HG03432 (cell line): Measurements from ENCODE around the gene BCL2.

Experiments
- ATAC-seq: cut with Tn5 transposase; IDR thresholded peaks from one replicate; pipeline ENCODE4 v1.9.1; 2021; ENCODE audit warnings: mild to moderate bottlenecking, moderate library complexity; ENCODE audit not compliant: unreplicated experiment

BCL2 gene

DNA sequence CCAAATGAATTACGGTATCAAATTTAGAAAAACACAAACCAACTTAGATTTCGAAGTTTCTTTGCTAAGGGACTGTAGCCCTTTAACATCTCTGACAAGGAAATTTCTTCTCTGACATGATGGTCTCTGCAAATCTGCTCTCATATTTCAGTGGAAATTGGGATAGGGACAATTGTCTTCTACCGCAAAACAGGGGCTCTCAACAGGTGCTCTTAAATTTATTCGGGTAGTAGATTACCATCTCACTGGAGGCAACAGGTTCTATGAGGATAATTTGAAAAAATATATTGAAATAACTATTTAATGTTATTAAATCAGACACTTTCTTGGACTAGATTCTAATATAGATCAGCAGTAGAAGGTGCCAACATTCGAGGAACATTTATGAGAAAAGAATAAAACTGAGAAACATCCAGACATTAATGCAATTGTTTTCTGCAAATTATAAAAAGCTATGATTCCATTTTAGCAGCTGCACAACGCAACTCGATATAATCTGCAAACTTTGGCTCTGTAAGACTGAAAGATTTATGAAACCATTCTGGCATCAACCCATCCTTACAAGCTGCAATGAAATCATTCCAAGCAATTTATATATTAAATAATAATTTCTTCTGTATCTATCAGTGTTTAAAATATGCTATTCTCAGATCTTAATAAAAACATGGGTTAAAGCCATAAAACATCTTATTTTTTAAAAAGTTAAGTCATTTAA, 10.0 kb upstream of the BCL2 start:
- no peak for ATAC-seq

DNA sequence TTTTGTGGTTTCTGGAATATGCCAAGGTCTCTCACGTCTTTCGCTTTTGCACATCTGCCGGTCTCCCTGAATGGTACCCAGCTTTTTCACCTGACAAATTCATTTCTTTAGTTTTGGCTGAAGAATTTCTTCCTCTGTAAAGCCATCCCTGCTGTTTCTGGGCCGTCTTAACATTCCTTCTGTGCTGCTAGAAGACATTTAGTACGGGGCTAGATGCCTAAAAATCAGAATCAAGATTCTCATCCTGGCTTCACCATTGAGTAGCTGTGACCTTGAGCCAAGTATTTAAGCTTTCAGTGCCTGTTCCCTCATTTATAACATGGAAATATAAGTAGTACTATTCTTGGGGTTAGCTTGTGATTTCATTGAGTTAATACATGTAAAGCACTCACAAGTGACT, 6.4 kb upstream of the BCL2 start:
- no peak for ATAC-seq

DNA sequence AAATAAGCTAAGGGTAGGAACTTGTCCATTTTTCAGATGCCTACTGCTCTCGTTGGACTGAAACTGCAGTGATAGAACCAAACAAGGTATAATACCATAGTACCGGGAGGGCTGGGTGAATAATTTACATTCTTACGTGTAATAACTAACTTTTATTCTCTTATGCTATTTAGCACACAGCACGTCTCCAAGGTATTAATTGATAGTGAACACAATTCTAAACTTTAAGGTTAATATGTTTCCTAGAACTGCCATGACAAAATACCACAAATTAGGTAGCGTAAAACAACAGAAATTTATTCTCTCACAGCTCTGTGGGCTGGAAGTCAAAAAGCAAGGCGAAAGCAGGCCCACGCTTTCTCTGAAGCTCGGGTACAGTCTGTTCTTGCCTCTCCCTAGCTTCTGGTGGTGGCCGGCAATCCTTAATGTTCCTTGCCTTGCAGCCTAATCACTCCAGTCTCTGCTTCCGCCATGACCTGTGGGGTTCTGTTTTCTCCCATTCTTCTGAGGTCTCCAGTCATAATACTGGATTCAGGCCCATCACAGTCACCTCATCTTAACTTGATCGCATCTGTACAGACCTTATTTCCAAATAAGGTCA, 5.6 kb upstream of the BCL2 start:
- no peak for ATAC-seq

DNA sequence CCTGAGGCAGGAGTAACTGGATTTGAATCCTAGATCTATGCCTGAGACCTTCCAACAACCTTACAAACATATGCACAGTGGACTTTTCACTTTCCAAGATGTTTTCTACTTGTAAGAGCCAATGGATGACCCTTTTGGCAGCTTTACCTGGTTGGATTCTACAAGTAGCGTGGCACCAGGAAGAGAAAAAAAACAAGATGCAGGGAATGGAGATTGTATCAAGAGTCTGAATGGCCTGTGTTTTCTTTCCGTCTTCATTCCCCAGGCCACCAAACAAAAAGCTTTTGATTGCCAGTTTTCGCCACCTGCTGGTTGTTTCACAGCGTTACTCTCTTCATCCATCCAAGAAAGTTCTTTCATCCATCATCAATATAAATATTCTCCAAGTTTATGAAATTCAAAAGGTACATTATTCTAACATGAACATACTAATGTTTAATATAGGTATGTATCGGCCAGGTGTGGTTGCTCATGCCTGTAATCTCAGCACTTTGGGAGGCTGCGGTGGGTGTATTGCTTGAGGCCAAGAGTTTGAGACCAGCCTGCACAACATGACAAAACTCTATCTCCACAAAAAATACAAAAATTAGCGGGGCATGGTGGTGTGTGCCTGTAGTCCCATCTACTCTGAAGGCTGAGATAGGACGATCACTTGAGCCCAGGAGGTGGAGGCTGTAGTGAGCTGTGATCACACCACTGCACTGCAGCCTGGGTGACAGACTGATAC, 3.5 kb upstream of the BCL2 start:
- ATAC-seq = no peak

DNA sequence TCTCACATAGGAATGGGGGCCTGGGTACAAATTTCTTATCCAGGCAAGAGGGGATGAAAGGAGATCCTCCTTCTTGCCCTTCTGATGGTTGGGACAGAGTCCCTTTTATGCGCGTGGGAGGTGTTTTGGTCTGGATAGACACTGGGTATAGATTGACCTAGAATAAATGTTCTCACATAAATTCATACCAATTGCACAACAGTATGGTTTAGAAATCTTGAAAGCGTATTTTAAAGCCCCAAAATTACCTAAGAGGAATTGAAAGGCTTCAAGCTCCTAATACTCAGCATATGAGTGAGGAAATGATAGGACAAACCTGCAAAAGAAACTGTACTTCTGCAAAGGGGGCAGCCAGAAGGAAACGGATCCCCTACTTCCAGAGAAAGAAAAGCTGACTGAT, 2.6 kb upstream of the BCL2 start:
- no peak for ATAC-seq

DNA sequence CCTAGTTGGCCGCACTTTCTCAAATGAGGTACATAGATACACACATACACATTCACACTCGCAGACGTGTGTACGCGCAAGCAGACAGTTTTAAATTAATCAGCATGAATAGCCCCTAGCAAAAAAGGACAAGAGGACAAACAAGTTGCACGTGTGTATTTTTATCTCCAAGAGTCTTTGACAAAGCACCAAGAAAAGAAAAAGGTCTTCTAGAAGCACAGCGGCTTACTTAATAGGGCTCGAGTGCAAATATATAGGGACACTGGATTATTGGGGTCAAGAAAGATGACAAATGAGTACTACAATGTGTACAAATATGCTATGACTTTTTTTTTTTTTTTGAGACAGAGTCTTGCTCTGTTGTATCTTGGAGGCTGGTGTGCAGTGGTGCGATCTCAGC, 1.7 kb upstream of the BCL2 start:
- ATAC-seq = no peak

DNA sequence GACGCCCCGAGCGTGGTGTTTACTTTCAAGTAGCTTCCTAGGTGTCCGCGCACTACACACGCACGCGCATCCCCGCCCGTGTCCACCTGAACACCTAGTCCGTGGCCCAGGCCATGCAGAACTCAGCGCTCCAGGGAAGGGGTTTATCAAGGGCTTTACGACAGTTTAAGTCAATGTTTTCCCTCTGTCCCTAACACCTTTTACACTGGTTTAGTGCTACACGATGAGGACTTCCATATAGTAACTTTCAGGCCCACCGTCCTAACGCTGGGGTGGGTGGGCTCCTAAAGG, 1.4 kb upstream of the BCL2 start:
- ATAC-seq = no peak

DNA sequence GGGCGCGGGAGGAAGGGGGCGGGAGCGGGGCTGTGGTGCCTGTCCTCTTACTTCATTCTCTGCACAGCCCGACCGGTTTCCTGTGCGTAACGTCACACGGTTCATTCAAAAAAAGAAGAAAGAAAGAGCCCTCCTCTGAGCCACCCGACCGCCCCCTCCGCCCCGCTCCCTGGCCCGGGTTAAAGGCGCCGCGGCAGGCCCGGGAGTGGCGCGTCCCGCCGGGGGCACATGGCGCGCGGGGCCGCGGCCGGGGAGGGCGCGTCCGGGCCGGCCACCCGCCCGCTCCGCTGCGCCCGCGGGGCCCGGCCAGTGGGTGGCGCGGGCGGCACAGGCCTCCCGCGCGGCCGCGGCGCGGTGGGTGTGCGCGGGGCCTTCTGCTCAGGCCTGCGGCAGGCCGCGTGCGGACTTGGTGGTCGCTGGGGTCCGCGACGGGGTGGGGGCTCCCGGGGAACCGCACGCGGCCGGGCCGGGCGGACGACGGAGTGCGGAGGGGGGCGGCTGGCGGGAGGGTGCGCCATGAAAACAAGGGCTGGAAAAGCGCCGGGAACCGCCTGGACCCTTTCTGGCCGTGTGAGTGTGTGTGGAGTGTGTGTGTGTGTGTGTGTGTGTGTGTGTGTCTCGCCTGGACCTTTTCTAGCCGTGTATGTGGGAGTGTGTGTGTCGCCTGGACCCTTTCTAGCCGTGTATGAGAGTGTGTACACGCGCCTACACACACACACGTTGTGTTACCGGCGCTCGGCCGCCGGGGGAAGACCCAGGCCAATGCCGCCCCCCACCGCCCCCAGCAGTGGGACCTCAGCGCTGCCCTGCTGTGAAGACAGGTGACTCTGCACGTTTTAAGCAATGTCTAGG, 780 bp upstream of the BCL2 start:
- peak; percentile 58 for ATAC-seq

DNA sequence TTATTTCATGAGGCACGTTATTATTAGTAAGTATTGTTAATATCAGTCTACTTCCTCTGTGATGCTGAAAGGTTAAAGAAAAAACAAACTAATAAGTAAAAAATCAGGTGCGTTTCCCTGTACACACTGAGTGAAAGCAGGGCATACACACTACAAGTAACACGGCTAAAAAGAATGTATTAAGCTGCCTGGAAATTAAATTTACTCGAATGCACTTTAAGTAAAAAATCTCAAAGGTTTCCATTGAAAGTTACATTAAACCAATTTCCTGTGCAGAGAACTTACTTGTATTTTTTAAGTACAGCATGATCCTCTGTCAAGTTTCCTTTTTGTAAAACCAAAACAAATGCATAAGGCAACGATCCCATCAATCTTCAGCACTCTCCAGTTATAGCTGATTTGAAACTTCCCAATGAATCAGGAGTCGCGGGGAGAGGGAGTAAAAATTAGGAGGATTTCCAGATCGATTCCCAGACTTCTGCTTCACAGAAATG, 633 bp downstream of the BCL2 start:
- ATAC-seq = no peak

DNA sequence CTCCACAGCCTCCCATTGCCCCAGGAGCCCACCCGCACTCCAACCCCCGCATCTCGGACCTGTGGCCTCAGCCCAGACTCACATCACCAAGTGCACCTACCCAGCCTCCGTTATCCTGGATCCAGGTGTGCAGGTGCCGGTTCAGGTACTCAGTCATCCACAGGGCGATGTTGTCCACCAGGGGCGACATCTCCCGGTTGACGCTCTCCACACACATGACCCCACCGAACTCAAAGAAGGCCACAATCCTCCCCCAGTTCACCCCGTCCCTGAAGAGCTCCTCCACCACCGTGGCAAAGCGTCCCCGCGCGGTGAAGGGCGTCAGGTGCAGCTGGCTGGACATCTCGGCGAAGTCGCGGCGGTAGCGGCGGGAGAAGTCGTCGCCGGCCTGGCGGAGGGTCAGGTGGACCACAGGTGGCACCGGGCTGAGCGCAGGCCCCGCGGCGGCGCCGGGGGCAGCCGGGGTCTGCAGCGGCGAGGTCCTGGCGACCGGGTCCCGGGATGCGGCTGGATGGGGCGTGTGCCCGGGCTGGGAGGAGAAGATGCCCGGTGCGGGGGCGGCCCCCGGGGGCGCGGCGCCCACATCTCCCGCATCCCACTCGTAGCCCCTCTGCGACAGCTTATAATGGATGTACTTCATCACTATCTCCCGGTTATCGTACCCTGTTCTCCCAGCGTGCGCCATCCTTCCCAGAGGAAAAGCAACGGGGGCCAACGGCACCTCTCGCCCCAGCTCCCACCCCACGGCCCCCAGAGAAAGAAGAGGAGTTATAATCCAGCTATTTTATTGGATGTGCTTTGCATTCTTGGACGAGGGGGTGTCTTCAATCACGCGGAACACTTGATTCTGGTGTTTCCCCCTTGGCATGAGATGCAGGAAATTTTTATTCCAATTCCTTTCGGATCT, 1.3 kb downstream of the BCL2 start:
- peak; percentile 53 for ATAC-seq

DNA sequence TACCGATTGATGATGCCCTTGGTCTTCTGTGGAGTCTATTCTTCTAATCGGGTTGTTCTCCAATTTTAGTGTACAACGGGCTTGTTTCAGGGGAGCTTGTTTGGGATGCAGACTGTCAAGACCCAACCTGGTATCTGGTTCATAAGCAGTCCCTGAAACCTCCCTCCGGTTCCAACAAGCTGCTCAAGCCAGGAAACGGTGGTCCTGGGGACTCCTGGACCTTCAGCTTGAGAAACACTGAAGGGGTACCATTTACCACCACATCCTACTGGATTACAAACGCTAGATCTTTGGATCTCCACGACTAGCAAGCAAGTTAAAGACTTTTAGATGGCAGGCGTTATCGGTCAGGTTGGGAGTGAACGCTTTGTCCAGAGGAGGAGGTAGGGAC, 2.0 kb downstream of the BCL2 start:
- no peak for ATAC-seq

DNA sequence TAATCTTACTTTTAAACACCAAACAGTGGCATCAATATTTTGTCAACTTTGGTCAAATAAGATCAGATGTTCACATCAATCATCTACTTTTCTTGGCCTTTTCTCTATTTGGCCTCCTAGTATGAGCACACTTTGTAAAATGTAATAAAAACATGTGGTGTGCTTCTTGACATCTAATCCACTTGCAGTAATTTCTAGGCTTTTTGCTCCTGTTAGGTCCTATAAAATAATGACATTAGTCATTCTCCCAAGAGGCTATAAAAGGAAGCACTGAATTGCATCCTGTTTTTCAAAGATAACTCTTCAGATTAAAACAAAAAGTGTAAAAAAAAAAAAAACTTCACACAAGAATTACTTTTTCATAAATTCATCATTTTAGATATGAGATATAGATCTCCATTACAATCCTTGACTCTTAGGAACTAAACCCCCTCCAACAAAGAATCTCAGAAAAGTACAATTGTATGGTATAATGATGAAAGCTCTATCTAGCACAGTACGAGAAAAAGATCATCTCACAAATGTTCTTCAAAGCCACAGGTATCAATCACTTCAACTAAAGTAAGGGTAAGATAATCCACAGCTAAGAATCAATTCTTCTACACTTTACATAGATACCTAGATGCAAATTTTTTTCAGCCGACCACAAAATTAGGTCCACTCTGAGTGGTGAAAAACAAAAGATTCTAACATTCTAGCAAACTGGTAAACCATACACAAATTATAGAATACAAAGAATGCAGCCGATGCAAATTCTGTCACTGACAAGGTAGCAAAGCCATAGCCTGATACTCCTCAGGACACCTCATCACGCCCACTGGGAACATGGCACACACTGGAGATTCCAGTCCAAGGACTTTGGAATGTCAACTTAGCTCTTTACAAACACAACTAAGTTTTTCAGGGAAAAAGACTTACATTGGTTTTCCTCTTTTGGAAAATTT, 2.7 kb downstream of the BCL2 start:
- no peak for ATAC-seq

DNA sequence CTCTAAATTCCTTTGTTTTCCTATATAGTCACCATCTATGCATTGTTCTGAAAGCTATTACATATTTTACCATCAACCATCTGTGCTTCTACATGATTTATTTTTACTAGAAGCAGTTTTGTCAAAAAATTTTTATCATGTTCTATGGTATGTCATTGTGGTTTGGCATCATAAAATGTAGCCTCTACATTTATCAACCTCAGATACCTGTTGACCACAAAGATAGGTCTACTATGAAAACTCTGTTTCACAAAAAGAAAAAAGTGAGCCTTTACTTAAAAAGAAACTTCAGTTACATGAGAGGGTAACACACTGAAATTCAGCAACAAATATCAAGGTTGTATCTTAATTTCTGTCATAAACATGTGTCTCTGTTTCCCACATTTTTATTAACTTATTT, 3.7 kb downstream of the BCL2 start:
- no peak for ATAC-seq

DNA sequence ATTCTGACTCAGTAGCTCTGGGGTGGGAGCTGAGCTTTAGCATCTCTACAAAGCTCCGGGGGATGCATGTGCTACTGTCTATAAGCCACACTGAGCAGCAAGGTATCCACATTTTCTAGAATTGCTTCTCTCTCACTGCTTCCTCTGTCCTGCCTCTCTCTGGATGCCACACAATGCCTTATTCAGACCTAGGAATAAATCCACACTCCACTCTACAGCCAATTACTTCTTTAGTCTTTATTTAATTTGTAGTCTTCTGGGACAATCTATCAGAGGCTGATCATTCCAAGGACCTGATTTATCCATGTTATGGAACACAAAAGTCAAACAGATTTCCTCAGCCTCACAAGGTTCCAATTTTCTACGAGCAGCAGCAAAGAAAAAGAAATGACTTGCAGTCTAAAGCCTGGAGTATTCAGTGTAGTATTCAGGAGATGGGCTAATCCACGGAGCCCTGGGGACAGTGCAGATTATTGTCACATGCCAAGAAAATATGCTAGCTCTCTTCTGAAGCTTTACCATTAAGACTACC, 4.4 kb downstream of the BCL2 start:
- ATAC-seq = no peak

DNA sequence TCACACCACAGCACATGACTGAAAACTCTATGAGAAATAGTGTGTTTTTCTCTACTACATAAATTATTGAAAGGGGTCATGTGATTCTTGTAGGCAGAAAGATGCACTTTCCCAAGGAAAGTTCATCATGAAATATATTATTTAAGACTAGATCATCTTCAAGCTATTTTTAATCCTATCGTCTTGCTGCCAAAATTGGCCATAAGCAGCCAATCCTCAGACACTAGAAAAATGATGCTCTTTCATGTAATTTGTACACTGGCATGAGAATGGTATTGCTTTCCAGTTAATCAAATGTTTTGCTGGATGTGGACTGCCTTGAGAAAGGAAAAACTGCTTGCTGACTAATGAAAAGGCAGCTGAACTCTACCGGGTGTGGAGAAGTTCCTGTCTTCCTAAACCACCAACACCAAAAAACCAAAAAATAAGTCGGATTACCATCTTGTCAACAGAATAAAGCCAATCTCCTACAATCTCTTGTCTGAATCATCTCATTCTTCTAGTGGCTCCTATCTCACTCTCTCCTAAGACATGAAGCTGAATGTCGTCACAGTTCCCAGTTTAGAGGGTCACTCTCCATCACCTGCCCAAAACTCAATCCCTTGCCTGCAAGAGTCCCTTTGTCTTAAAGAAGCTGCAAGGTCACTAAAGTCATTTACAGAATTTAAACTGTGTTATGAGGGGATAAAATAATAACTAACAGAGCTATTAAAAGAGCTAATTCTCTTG, 5.3 kb downstream of the BCL2 start:
- ATAC-seq = no peak

DNA sequence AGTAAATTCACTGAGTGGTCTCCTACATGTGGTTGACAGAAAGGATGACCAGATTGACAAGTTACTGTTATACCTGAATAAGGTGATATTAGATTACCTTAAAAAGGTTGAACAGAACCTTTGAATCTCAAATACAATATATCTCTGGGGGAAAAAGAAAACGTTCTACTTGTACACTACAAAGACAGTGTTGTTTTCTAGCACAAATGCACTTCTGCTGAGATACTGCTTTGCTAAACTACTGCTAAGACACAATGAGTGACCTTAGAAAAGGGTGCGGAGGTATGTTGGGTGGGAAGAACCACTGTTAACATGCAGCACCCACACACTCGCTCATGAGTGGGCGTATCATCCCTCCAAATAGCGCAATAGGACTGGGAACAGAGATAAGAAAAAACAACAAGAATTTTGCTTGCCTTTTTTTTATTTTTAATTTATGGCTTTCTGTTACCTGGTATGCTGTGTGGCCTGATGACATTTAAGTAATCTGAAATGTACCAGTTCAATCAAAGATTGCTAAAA, 6.1 kb downstream of the BCL2 start:
- ATAC-seq = no peak

DNA sequence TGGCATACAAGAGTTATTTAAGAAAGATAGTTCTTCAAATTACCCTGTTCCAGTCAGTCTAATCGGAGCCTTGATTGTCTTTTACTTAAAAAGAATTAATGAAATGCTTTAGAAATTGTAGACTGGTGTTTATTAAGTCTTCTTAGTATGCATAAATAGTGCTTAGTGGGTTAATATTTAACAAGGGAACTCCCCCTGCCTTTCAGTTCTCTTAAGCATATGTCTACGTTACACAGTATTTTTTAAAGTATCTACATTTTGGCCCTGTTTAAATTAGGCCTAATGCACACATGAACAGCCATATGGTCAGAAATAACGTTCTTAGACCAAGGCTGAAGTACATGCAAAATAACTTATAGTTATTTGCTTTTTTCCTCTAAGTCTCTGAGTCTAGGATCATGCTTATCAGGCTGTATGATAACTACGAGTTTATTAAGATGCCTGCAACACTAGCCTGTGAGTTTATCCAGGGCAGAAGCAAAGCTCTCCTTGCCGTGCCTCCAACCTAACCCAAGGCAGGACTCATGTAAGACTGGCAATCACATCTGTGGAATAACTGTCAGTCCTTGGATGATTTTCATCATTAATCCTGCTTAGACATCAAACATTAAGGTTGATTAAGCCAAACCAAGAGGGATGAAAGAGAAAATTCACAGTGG, 6.7 kb downstream of the BCL2 start:
- peak; percentile 34 for ATAC-seq

DNA sequence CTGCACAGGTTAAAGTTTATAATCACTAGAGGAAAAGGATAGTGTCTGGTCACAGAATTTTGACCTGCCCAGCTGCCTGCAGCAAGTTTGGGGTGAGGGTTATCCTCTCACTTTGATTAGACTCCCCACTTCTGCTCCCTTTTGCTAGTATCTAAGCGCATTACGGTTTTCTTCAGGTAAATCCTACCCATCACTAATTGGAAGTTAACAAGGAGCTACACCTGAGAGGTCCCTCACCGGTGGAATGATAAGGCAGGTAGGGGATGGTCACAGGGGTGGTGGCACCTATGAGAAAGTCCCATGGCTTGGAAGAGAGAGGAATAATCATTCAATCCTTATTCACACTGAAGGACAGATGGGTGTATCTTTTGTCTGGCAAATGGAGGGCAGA, 7.6 kb downstream of the BCL2 start:
- ATAC-seq = no peak
